HepG2 (cell line): ENCODE data around the gene AP3D1. TPM values are rescaled to one million over a fixed set of nuclear protein-coding genes. Genes with fewer than 3 reads are reported as not detected.

ENCODE experiments used
- EED ChIP-seq: sonication (generic); formaldehyde crosslinking; IDR thresholded peaks from 2 replicates; pipeline ENCODE4 v1.5.0; 2020; ENCODE audit warnings: mild to moderate bottlenecking, missing genetic modification reagents
- FLYWCH1 ChIP-seq: sonication (generic); formaldehyde crosslinking; IDR thresholded peaks from 2 replicates; pipeline ENCODE4 v1.8.1; 2023; ENCODE audit warnings: mild to moderate bottlenecking, missing genetic modification reagents
- FOXA3 ChIP-seq: IDR thresholded peaks from 2 replicates; pipeline ENCODE4 v1.6.1; 2016; ENCODE audit warnings: missing genetic modification reagents, missing compliant biosample characterization
- HMG20A ChIP-seq: IDR thresholded peaks from 2 replicates; pipeline ENCODE4 v1.6.1; 2016; ENCODE audit warnings: borderline replicate concordance
- JUND ChIP-seq: sonication (generic); formaldehyde crosslinking; IDR thresholded peaks from 2 replicates; pipeline ENCODE4 v1.8.0; 2022; ENCODE audit warnings: mild to moderate bottlenecking, missing genetic modification reagents
- LCORL ChIP-seq, 2 experiments: fragments of 450-650 bp in 1 of 2; sonication (generic) in 1 of 2; formaldehyde crosslinking in 1 of 2; IDR thresholded peaks; 2 replicates each; pipeline versions ENCODE4 v1.5.0 to v1.6.1; 2017 to 2020; ENCODE audit warnings: antibody characterized with exemption in 1 of 2, missing genetic modification reagents in 1 of 2
- MAFG ChIP-seq: sonication (generic); formaldehyde crosslinking; IDR thresholded peaks from 2 replicates; pipeline ENCODE4 v1.5.1; 2020; ENCODE audit warnings: mild to moderate bottlenecking, missing genetic modification reagents
- MXI1 ChIP-seq: IDR thresholded peaks from 3 replicates; pipeline ENCODE4 v1.6.1; 2012; ENCODE audit warnings: low read depth, low read length, inconsistent platforms, borderline replicate concordance
- PCBP1 ChIP-seq: fragments of 200-400 bp; formaldehyde crosslinking; IDR thresholded peaks from 2 replicates; pipeline ENCODE4 v1.6.1; 2017; ENCODE audit warnings: mild to moderate bottlenecking, low read depth, low read length, borderline replicate concordance
- TBX3 ChIP-seq: fragments of 450-650 bp; IDR thresholded peaks from 2 replicates; pipeline ENCODE4 v1.6.1; 2017; ENCODE audit warnings: antibody characterized with exemption, mild to moderate bottlenecking, inconsistent platforms, borderline replicate concordance
- WIZ ChIP-seq: sonication (generic); formaldehyde crosslinking; IDR thresholded peaks from 2 replicates; pipeline ENCODE4 v1.5.1; 2020; ENCODE audit warnings: mild to moderate bottlenecking, missing genetic modification reagents
- ZEB1 ChIP-seq: IDR thresholded peaks from 2 replicates; pipeline ENCODE4 v1.6.1; 2012; ENCODE audit warnings: mild to moderate bottlenecking, low read depth, inconsistent platforms; ENCODE audit not compliant: insufficient replicate concordance
- ZNF280D ChIP-seq: sonication (generic); formaldehyde crosslinking; IDR thresholded peaks from 2 replicates; pipeline ENCODE4 v1.5.1; 2020; ENCODE audit warnings: mild to moderate bottlenecking, missing genetic modification reagents
- ZNF563 ChIP-seq: sonication (generic); formaldehyde crosslinking; IDR thresholded peaks from 2 replicates; pipeline ENCODE4 v1.8.0; 2022; ENCODE audit warnings: mild to moderate bottlenecking, moderate library complexity, missing genetic modification reagents
- ZNF570 ChIP-seq: sonication (generic); formaldehyde crosslinking; IDR thresholded peaks from 2 replicates; pipeline ENCODE4 v1.4.0; 2020; ENCODE audit warnings: mild to moderate bottlenecking, missing genetic modification reagents, borderline replicate concordance
- ZNF660 ChIP-seq: sonication (generic); formaldehyde crosslinking; IDR thresholded peaks from 2 replicates; pipeline ENCODE4 v1.5.1; 2020; ENCODE audit warnings: mild to moderate bottlenecking, low read depth, missing genetic modification reagents, borderline replicate concordance
- ZSCAN31 ChIP-seq: sonication (generic); formaldehyde crosslinking; IDR thresholded peaks from 2 replicates; pipeline ENCODE4 v1.5.0; 2020; ENCODE audit warnings: low read depth, mild to moderate bottlenecking, missing genetic modification reagents
- polyA plus RNA-seq, 8 experiments: library from polyadenylated mRNA; depleted of rRNA in 3 of 8; stranded (reverse) in 7 of 8; unstranded in 1 of 8; fragments of >200 nt; fragmentation: Illumina TruSeq in 4 of 8; extraction: Trizol in 4 of 8; gene quantifications; 2 replicates each; pipeline versions ENCODE4 v1.2.1 to v1.2.3, GENCODE V29; 2011 to 2016; ENCODE audit warnings: low read depth in 4 of 8, missing spikeins in 1 of 8, mixed read lengths in 1 of 8; ENCODE audit not compliant: insufficient read depth in 1 of 8
- total RNA-seq, 5 experiments: library from RNA; depleted of rRNA; stranded (reverse); fragments of >200 nt; fragmentation: Illumina TruSeq; extraction: Trizol; gene quantifications; 2 replicates each; pipeline ENCODE4 v1.2.3, GENCODE V29; 2016; ENCODE audit warnings: low read depth in 1 of 5
- TF ChIP-seq, protein P1 (sequence below): sonication (generic); formaldehyde crosslinking; IDR thresholded peaks from 2 replicates; pipeline ENCODE4 v1.5.0; 2020; ENCODE audit warnings: mild to moderate bottlenecking, low read depth, missing genetic modification reagents, borderline replicate concordance
- TF ChIP-seq, protein P2 (sequence below): sonication (generic); formaldehyde crosslinking; IDR thresholded peaks from 2 replicates; pipeline ENCODE4 v1.5.1; 2020; ENCODE audit warnings: mild to moderate bottlenecking, missing genetic modification reagents, moderate library complexity

The AP3D1 gene
- total and polyA plus RNA-seq, 2 of the 13 experiments (the other 11 are each of a cell fraction or from before 2014, with no cell fraction given), result 68.0 to 82.6 TPM

DNA sequence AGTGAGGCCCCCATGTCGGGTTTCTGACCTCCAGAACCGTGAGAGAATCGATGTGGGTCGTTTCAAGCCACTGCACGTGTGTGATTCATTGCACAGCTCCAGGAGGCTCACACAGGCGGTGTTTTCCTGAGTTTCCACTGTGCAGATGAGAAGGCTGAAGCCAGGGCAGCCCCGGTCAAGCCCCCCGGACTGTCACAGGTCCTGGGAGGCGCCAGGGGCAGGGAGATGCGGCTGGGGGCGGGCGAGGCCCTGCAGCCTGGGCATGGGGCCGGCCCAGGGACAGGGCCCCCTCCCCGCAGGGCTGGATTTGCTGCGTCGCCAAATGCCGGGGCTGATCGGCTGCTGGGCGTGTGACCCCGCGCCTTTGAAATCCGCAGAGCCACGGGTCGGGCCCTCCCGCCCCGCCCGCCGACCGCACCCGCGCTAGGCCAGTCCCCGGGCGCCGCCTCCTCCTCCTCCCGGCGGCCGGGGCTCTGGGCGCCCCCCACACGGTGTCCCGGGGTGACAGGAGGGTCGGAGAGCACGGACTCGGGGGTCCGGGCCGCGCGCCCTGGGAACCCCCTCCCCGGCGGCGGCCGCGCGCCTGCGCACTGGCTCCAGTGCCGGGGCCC, 90.4 kb downstream of the AP3D1 start (continued):
- TF ChIP-seq ZNF280D (CRISPR knock-in tag), result no peak
- TF ChIP-seq, protein P1, sequence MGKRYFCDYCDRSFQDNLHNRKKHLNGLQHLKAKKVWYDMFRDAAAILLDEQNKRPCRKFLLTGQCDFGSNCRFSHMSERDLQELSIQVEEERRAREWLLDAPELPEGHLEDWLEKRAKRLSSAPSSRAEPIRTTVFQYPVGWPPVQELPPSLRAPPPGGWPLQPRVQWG, result no peak
- peak; percentile 54; the same call in 1 of the 2 replicates for TF ChIP-seq ZNF563 (CRISPR knock-in tag)
- TF ChIP-seq FOXA3 (CRISPR knock-in tag), result peak; percentile 15; the same call in 1 of the 2 replicates
- TF ChIP-seq ZSCAN31 (CRISPR knock-in tag), result peak; percentile 48; the same call in 1 of the 2 replicates
- TF ChIP-seq ZNF570 (CRISPR knock-in tag), result 0 out of 2 replicates have a peak, but pooled peaks have one; percentile 46
- no peak for TF ChIP-seq PCBP1
- no peak for TF ChIP-seq MAFG (CRISPR knock-in tag)
- 0 out of 2 replicates have a peak, but pooled peaks have one; percentile 64 for TF ChIP-seq FLYWCH1 (CRISPR knock-in tag)
- 0 out of 2 replicates have a peak, but pooled peaks have one; percentile 6 for TF ChIP-seq JUND
- TF ChIP-seq HMG20A (CRISPR knock-in tag), result no peak
- no peak for TF ChIP-seq WIZ (CRISPR knock-in tag)
- no peak for TF ChIP-seq LCORL (IDR thresholded peaks at IDR 0.05)
- peak; percentile 70 for TF ChIP-seq LCORL (CRISPR knock-in tag; IDR thresholded peaks at IDR 0.05)
- peak; percentile 53; the same call in 1 of the 3 replicates for TF ChIP-seq MXI1
- TF ChIP-seq, protein P2, sequence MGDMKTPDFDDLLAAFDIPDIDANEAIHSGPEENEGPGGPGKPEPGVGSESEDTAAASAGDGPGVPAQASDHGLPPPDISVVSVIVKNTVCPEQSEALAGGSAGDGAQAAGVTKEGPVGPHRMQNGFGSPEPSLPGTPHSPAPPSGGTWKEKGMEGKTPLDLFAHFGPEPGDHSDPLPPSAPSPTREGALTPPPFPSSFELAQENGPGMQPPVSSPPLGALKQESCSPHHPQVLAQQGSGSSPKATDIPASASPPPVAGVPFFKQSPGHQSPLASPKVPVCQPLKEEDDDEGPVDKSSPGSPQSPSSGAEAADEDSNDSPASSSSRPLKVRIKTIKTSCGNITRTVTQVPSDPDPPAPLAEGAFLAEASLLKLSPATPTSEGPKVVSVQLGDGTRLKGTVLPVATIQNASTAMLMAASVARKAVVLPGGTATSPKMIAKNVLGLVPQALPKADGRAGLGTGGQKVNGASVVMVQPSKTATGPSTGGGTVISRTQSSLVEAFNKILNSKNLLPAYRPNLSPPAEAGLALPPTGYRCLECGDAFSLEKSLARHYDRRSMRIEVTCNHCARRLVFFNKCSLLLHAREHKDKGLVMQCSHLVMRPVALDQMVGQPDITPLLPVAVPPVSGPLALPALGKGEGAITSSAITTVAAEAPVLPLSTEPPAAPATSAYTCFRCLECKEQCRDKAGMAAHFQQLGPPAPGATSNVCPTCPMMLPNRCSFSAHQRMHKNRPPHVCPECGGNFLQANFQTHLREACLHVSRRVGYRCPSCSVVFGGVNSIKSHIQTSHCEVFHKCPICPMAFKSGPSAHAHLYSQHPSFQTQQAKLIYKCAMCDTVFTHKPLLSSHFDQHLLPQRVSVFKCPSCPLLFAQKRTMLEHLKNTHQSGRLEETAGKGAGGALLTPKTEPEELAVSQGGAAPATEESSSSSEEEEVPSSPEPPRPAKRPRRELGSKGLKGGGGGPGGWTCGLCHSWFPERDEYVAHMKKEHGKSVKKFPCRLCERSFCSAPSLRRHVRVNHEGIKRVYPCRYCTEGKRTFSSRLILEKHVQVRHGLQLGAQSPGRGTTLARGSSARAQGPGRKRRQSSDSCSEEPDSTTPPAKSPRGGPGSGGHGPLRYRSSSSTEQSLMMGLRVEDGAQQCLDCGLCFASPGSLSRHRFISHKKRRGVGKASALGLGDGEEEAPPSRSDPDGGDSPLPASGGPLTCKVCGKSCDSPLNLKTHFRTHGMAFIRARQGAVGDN (CRISPR knock-in tag), result peak; percentile 64
- no peak for TF ChIP-seq ZNF660 (CRISPR knock-in tag)
- no peak for TF ChIP-seq ZEB1
- TF ChIP-seq TBX3, result peak; percentile 62; the same call in 1 of the 2 replicates
- TF ChIP-seq EED (CRISPR knock-in tag), result peak; percentile 50; the same call in 1 of the 2 replicates
